Rectal smooth muscle tissue (tissue), 1 donor: ENCODE measurements around the gene ETFRF1.
A peak's percentile ranks its signal among the peaks of the same experiment; 100 is the strongest.

Experiments used
- H3K27ac ChIP-seq: one replicate; pipeline ENCODE4 v1.7.0; 2013; ENCODE audit warnings: low read depth, low read length, inconsistent platforms
- H3K27me3 ChIP-seq: one replicate; pipeline ENCODE4 v1.7.0; 2013; ENCODE audit warnings: low read length; ENCODE audit not compliant: control insufficient read depth, insufficient read depth
- H3K36me3 ChIP-seq: one replicate; pipeline ENCODE4 v1.7.0; 2013; ENCODE audit warnings: low read length; ENCODE audit not compliant: control insufficient read depth, insufficient read depth
- H3K4me1 ChIP-seq: one replicate; pipeline ENCODE4 v1.7.0; 2013; ENCODE audit warnings: low read length; ENCODE audit not compliant: control insufficient read depth, insufficient read depth
- H3K4me3 ChIP-seq: one replicate; pipeline ENCODE4 v1.7.0; 2013; ENCODE audit warnings: low read length
- H3K9ac ChIP-seq: one replicate; pipeline ENCODE4 v1.7.0; 2013; ENCODE audit warnings: low read length

The ETFRF1 gene

GRCh38 chr12:25195056-25195971 lies at the start of gene ETFRF1, which contains the start of gene DNAI7:
Gene ETFRF1 (plus strand): TSS chr12:25195237. CDS start chr12:25203957, 8,720 bp downstream.
Gene DNAI7 (minus strand): TSS chr12:25195160. CDS start chr12:25195078, 82 bp downstream.
- peak within 1 kb of the TSS; percentile 91 for H3K9ac ChIP-seq

GRCh38 chr12:25146686-25147085 lies 48.4 kb upstream of the ETFRF1 start:
- Histone ChIP-seq H3K4me3 (no peak overlapping the region), H3K36me3 (no peaks in the 10 kb centered on the region), H3K27me3 (no peaks in the 10 kb centered on the region)

More at GRCh38 chr12:25195056-25195971, at the start of gene ETFRF1, which contains the start of gene DNAI7:
- Histone ChIP-seq H3K4me1 (peaks cover 7% of the 10 kb centered on the region), H3K27me3 (no peaks in the 10 kb centered on the region), H3K36me3 (no peaks in the 10 kb centered on the region), H3K4me3 (peak within 1 kb of the TSS; percentile 96), H3K27ac (peak within 1 kb of the TSS; percentile 98)

GRCh38 chr12:25151476-25151875 lies 43.6 kb upstream of the ETFRF1 start:
- no peak overlapping the region for H3K4me3 ChIP-seq
- H3K27ac ChIP-seq = no peak overlapping the region
- H3K9ac ChIP-seq = no peak overlapping the region
- H3K4me1 ChIP-seq = no peaks in the 10 kb centered on the region
- H3K27me3 ChIP-seq = no peaks in the 10 kb centered on the region
- no peaks in the 10 kb centered on the region for H3K36me3 ChIP-seq

More at GRCh38 chr12:25146686-25147085, 48.4 kb upstream of the ETFRF1 start:
- H3K9ac ChIP-seq = no peak overlapping the region
- H3K27ac ChIP-seq = no peak overlapping the region
- H3K4me1 ChIP-seq = no peaks in the 10 kb centered on the region

GRCh38 chr12:25152055-25152454 lies 43.0 kb upstream of the ETFRF1 start:
- H3K4me3 ChIP-seq = no peak overlapping the region
- no peaks in the 10 kb centered on the region for H3K27me3 ChIP-seq
- H3K4me1 ChIP-seq = no peaks in the 10 kb centered on the region
- H3K36me3 ChIP-seq = no peaks in the 10 kb centered on the region
- no peak overlapping the region for H3K9ac ChIP-seq
- H3K27ac ChIP-seq = no peak overlapping the region

- Histone ChIP-seq H3K9ac (no peak overlapping the region), H3K36me3 (no peaks in the 10 kb centered on the region), H3K4me3 (no peak overlapping the region), H3K27ac (no peak overlapping the region), H3K27me3 (no peaks in the 10 kb centered on the region), H3K4me1 (no peaks in the 10 kb centered on the region)
Observed at GRCh38 chr12:25155022-25155576, 39.9 kb upstream of the ETFRF1 start.

- Histone ChIP-seq H3K36me3 (no peaks in the 10 kb centered on the region), H3K27me3 (no peaks in the 10 kb centered on the region), H3K4me1 (no peaks in the 10 kb centered on the region), H3K27ac (no peak overlapping the region), H3K9ac (no peak overlapping the region), H3K4me3 (no peak overlapping the region)
Observed at GRCh38 chr12:25156061-25156460, 39.0 kb upstream of the ETFRF1 start.

- Histone ChIP-seq H3K4me1 (no peaks in the 10 kb centered on the region), H3K36me3 (no peaks in the 10 kb centered on the region), H3K4me3 (no peak overlapping the region), H3K27me3 (no peaks in the 10 kb centered on the region), H3K9ac (no peak overlapping the region), H3K27ac (no peak overlapping the region)
Observed at GRCh38 chr12:25162866-25163265, 32.2 kb upstream of the ETFRF1 start.

GRCh38 chr12:25182765-25183164 lies 12.3 kb upstream of the ETFRF1 start:
- no peaks in the 10 kb centered on the region for H3K36me3 ChIP-seq
- no peaks in the 10 kb centered on the region for H3K4me1 ChIP-seq
- H3K27ac ChIP-seq = no peak overlapping the region
- no peak overlapping the region for H3K4me3 ChIP-seq
- H3K27me3 ChIP-seq = no peaks in the 10 kb centered on the region
- H3K9ac ChIP-seq = no peak overlapping the region

GRCh38 chr12:25184132-25184531 lies 10.9 kb upstream of the ETFRF1 start:
- H3K4me1 ChIP-seq = no peaks in the 10 kb centered on the region
- H3K4me3 ChIP-seq = no peak overlapping the region
- H3K36me3 ChIP-seq = no peaks in the 10 kb centered on the region
- no peak overlapping the region for H3K27ac ChIP-seq
- H3K9ac ChIP-seq = no peak overlapping the region
- no peaks in the 10 kb centered on the region for H3K27me3 ChIP-seq

- no peaks in the 10 kb centered on the region for H3K4me1 ChIP-seq
- H3K4me3 ChIP-seq = no peak overlapping the region
- no peaks in the 10 kb centered on the region for H3K27me3 ChIP-seq
- H3K9ac ChIP-seq = no peak overlapping the region
- H3K36me3 ChIP-seq = no peaks in the 10 kb centered on the region
- H3K27ac ChIP-seq = no peak overlapping the region
Observed at GRCh38 chr12:25186038-25186787, 8.8 kb upstream of the ETFRF1 start.

- H3K9ac ChIP-seq = no peak overlapping the region
- H3K36me3 ChIP-seq = no peaks in the 10 kb centered on the region
- no peak overlapping the region for H3K4me3 ChIP-seq
- H3K27ac ChIP-seq = no peak overlapping the region
- H3K4me1 ChIP-seq = no peaks in the 10 kb centered on the region
- no peaks in the 10 kb centered on the region for H3K27me3 ChIP-seq
Observed at GRCh38 chr12:25186788-25187402, 8.1 kb upstream of the ETFRF1 start.

GRCh38 chr12:25187781-25188180 lies 7.3 kb upstream of the ETFRF1 start:
- Histone ChIP-seq H3K4me3 (no peak overlapping the region), H3K27me3 (no peaks in the 10 kb centered on the region), H3K4me1 (no peaks in the 10 kb centered on the region), H3K9ac (no peak overlapping the region), H3K27ac (no peak overlapping the region), H3K36me3 (no peaks in the 10 kb centered on the region)
